Stimulated activated naive CD4-positive, alpha-beta T cell (primary cell): ENCODE results near the gene FAM107B.

Source experiments
- DNase-seq, 6 experiments: peaks; one replicate each; lab custom pipeline; 2025; lab: John Stamatoyannopoulos, UW

FAM107B gene

GRCh38 chr10:14578060-14578952 lies 196.4 kb downstream of the FAM107B start:
- no peak for DNase-seq

DNA sequence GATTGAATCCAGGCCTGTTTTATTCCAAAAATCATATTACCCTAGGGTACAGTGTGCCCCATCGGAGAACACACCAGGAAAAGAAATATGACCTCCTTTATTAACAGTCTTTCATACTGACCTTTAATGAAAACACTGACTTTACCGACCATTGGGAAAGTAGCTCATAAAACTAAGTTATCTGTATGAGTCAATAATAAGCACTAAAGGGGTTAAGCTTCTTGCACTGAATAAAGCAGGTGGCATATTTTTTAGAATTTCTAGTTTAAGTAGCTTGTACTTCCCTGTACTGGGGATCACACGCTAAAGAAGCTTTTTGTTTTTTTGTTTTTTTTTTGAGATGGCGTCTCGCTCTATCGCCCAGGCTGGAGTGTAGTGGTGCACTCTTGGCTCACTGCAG lies 199.8 kb downstream of the FAM107B start:
- no peak for DNase-seq

DNA sequence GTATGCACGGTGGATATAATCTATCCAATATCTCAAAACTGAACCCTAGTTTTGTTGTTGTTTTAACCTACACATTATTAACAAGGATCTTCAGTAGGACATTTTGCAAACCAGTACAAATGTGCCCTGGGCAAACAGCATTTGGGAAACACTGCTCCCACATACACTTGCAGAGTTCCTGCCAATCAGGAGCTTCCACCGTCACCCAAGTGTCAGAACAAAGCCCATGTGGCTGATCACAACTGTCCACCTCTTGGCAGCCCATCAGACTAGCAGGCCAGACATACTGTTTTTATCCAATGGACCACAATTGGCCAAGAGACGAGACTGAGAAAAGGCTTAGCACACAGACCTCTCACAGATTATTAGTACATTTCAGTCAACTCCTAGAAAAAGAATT lies 200.4 kb downstream of the FAM107B start:
- DNase-seq, result no peak

GRCh38 chr10:14573666-14574261 lies 200.9 kb downstream of the FAM107B start:
- no peak for DNase-seq

DNA sequence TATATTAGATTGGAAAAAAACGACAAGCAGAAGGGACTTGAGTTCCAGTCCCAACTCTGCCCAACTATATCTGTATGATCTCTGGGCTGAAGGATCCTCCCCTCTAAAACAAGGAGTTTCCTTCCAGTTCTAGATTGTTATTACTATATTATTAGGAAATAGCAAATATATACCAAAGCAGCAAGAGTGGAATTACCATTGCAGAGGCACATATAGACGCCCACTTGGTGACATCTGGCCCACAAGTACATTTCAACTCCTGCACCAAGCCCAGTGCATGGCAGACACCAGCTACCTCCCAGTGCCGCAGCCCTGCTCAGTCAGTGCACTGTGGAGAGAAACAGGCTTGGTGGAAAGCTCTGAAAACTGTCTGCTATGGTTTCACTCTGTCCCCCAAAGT lies 201.9 kb downstream of the FAM107B start:
- no peak for DNase-seq

- DNase-seq, result peak; percentile 47 to 91 (median 73)
These were observed 202.7 kb downstream of the FAM107B start for GRCh38 chr10:14571866-14572507.

DNA sequence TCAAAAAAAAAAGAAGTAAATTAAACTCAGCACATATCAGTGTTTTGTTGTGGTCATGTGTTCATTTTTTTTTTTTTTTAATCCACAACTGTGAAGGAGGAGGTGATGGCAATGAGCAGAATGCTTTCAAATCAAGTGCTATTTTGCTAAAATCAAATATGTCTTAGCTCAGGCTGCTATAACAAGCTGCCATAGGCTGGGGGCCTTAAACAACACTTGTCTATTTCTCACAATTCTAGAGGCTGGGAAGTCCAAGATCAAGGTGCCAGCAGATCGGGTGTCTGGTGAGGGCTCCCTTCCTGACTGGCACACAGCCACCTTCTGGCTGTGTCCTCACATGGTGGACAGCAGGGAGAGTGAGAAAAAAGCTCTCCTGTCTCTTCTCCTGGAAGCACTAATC lies 203.9 kb downstream of the FAM107B start:
- peak in 5 of 6 experiments; percentile 14 to 74 (median 30) for DNase-seq

GRCh38 chr10:14569274-14570060 lies 205.2 kb downstream of the FAM107B start:
- peak in 4 of 6 experiments; percentile 16 to 66 (median 60) for DNase-seq

- no peak for DNase-seq
These were observed 207.3 kb downstream of the FAM107B start for GRCh38 chr10:14567421-14567820.

DNA sequence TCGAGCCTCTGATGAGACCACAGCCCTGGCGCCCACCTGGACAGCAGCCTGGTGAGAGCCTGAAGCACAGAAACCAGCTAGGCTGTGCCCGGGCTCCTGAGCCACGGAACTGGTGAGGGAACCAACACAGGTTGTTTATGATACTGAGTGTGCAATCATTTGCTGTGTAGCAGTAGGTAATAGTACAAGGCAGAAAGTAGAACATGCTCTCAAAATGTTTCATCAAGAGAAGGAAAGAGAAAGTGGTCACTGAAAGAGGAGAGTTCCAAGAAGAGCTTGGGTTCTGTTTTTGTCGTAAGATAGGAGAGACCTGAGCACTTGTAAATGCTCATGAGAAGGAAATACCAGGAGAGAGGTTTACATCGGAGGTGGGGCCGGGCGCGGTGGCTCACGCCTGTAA lies 208.2 kb downstream of the FAM107B start:
- DNase-seq, result no peak

DNA sequence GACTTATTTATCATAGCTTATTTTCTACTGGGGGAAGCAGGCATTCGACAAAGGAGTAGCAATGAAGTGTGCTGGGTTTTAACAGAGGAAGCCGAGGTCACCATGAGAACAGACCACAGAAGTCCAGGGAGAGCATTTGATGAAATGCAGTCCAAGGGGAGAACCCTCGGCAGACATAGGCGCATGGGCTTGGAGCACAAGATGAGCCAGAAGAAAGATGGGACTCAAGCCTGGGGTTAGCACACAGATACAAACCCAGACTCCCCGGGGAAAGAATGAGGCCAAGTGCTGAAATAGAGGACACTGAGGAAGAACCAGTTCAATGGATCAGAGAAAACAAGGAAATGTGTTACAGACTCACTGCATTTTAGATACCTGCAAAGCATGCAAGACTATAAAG lies 209.5 kb downstream of the FAM107B start:
- DNase-seq, result no peak

DNA sequence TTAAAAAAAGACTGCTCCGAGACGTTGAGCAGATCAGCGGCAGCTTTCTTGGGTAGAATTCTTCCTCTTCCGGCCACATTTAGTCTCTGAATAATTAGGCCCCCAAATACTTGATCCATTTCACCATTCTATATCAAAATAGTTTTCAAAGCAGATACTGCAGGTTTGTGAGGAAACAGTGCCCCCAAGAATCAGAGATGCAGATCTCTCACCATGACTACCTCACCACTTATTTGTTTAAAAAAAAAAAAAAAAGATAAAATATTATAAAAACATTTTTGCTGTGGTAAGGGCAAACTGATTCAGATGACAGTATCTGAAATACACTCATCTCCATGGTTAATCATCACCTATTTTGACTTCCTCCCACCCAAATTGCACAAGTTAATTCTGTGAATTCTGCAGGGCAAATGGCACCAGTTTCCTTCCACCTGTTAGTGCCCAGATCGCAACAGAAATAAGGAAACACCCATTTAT lies 210.4 kb downstream of the FAM107B start:
- DNase-seq, result peak in 4 of 6 experiments; percentile 18 to 56 (median 44)

GRCh38 chr10:14563359-14563940 lies 211.2 kb downstream of the FAM107B start:
- DNase-seq, result no peak

GRCh38 chr10:14563076-14563336 lies 211.7 kb downstream of the FAM107B start:
- no peak for DNase-seq

- peak in 2 of 6 experiments; percentile 23 to 34 for DNase-seq
These were observed 212.2 kb downstream of the FAM107B start for GRCh38 chr10:14562218-14563075.

- peak in 3 of 6 experiments; percentile 19 to 33 (median 29) for DNase-seq
These were observed 213.6 kb downstream of the FAM107B start for GRCh38 chr10:14560791-14561765.

GRCh38 chr10:14560274-14560673 lies 214.4 kb downstream of the FAM107B start:
- peak in 2 of 6 experiments; percentile 54 to 59 for DNase-seq

DNA sequence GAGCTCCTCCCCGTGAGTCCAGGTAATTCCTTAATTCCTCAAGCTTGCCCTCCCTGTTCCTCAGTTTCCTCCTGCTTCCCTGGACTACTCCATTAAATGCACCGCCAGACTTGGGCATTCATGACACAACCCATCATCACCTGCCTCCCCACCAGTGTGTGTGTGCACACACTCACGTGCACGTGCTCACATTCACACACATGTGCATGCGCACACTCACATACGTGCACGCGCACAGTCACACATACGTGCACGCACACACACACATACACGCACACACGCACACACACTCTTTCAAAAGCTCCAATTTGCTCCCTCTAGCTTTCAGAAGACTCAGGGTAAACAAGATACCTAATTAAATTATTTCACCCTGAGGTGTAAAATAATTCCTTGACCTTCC lies 216.7 kb downstream of the FAM107B start:
- no peak for DNase-seq

GRCh38 chr10:14557567-14557966 lies 217.1 kb downstream of the FAM107B start:
- no peak for DNase-seq
